Activated CD8-positive, alpha-beta memory T cell treated with anti-CD3 and anti-CD28 coated beads, Interleukin-2, amount 50 U/mL, for 1 hour (primary cell): Measurements from ENCODE around the gene TDRD7.
"Not testable (repeated sequence)": the region's sequence is repeated elsewhere in the genome, so short reads cannot be mapped to it uniquely, and the experiment has no call there.

Source experiments
- DNase-seq: peaks from one replicate; pipeline ENCODE4 v3.0.0-alpha.2; 2020; ENCODE audit errors: extremely low read depth

TDRD7 gene

GRCh38 chr9:97427885-97428284, 16.0 kb downstream of the TDRD7 start:
- no peak for DNase-seq

GRCh38 chr9:97430316-97431043, 18.6 kb downstream of the TDRD7 start:
- DNase-seq = no peak

GRCh38 chr9:97431044-97431441, 19.1 kb downstream of the TDRD7 start:
- no peak for DNase-seq

GRCh38 chr9:97431549-97432143, 19.8 kb downstream of the TDRD7 start:
- no peak for DNase-seq

- DNase-seq = no peak
Measured at GRCh38 chr9:97437051-97437600, 25.2 kb downstream of the TDRD7 start.

GRCh38 chr9:97438257-97438656, 26.4 kb downstream of the TDRD7 start:
- no peak for DNase-seq

GRCh38 chr9:97438666-97439065, 26.8 kb downstream of the TDRD7 start:
- no peak for DNase-seq

GRCh38 chr9:97440160-97440559, 28.3 kb downstream of the TDRD7 start:
- DNase-seq = no peak

GRCh38 chr9:97441729-97442128, 29.8 kb downstream of the TDRD7 start:
- DNase-seq = no peak

- no peak for DNase-seq
Measured at GRCh38 chr9:97445119-97445701, 33.3 kb downstream of the TDRD7 start.

GRCh38 chr9:97447001-97447400, 35.1 kb downstream of the TDRD7 start:
- no peak for DNase-seq

GRCh38 chr9:97453573-97453972, 41.7 kb downstream of the TDRD7 start:
- not testable (repeated sequence) for DNase-seq

GRCh38 chr9:97456841-97457240, 44.9 kb downstream of the TDRD7 start:
- DNase-seq = not testable (repeated sequence)

GRCh38 chr9:97459326-97459725, 47.4 kb downstream of the TDRD7 start:
- DNase-seq = no peak

- DNase-seq = no peak
Measured at GRCh38 chr9:97462159-97462558, 50.3 kb downstream of the TDRD7 start.

- no peak for DNase-seq
Measured at GRCh38 chr9:97462914-97463313, 51.0 kb downstream of the TDRD7 start.

GRCh38 chr9:97468658-97469448, 57.0 kb downstream of the TDRD7 start:
- no peak for DNase-seq

- DNase-seq = no peak
Measured at GRCh38 chr9:97470076-97470475, 58.2 kb downstream of the TDRD7 start.

- no peak for DNase-seq
Measured at GRCh38 chr9:97473717-97474116, 61.8 kb downstream of the TDRD7 start.

GRCh38 chr9:97474372-97474925, 62.6 kb downstream of the TDRD7 start:
- no peak for DNase-seq

GRCh38 chr9:97475059-97475458, 63.2 kb downstream of the TDRD7 start:
- no peak for DNase-seq
